Body of pancreas (tissue), 4 donors: ENCODE data around the gene LYPD4.

ENCODE experiments used
- POLR2A ChIP-seq, 3 donors: fragments of 450-650 bp; IDR thresholded peaks; one replicate each; pipeline ENCODE4 v1.6.1; 2016; ENCODE audit warnings: antibody characterized with exemption in 3 of 3, mild to moderate bottlenecking in 2 of 3
- TF ChIP-seq, protein P1 (sequence below), 7 experiments: fragments of 450-650 bp in 4 of 7; fragments of 200-600 bp in 3 of 7; sonication (generic) in 3 of 7; IDR thresholded peaks; one replicate each; pipeline ENCODE4 v1.5.1; 2016 to 2019; ENCODE audit warnings: antibody characterized with exemption in 7 of 7

DNA sequence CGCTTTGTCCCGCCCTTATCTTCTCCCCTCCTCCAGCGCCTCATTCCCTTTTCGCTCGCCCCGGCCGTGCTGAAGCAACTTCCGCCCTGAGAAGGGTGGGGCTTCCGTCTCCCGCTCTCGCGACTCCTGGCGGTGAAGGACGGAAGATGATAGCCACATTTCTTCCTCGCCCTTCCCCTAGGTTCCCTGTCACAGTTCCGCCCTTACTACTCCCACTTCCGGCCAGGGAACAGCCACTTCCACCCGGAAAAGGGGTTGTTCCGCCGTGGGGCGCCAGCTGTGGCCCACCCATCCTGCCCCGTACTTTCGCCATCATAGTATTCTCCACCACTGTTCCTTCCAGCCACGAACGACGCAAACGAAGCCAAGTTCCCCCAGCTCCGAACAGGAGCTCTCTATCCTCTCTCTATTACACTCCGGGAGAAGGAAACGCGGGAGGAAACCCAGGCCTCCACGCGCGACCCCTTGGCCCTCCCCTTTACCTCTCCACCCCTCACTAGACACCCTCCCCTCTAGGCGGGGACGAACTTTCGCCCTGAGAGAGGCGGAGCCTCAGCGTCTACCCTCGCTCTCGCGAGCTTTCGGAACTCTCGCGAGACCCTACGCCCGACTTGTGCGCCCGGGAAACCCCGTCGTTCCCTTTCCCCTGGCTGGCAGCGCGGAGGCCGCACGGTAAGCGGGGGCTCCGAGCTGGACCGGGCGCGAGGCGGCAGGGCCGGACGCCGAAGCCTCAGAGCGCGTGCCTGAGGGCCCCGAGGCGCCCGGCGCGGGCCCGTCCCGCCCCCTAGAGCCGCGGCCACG is 15.3 kb upstream of the LYPD4 start, which contains the start of gene RPS19:
- TF ChIP-seq, protein P1, sequence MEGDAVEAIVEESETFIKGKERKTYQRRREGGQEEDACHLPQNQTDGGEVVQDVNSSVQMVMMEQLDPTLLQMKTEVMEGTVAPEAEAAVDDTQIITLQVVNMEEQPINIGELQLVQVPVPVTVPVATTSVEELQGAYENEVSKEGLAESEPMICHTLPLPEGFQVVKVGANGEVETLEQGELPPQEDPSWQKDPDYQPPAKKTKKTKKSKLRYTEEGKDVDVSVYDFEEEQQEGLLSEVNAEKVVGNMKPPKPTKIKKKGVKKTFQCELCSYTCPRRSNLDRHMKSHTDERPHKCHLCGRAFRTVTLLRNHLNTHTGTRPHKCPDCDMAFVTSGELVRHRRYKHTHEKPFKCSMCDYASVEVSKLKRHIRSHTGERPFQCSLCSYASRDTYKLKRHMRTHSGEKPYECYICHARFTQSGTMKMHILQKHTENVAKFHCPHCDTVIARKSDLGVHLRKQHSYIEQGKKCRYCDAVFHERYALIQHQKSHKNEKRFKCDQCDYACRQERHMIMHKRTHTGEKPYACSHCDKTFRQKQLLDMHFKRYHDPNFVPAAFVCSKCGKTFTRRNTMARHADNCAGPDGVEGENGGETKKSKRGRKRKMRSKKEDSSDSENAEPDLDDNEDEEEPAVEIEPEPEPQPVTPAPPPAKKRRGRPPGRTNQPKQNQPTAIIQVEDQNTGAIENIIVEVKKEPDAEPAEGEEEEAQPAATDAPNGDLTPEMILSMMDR (IDR thresholded peaks at IDR 0.05), result peak; percentile 38 to 94 (median 88)
- peak; percentile 84 to 88 (median 85) for TF ChIP-seq POLR2A (IDR thresholded peaks at IDR 0.05)
